Transverse colon (tissue), 4 donors: ENCODE results near the gene XRRA1. TPM values are rescaled to one million over a fixed set of nuclear protein-coding genes. Genes with fewer than 3 reads are reported as not detected.

Experiments used
- DNase-seq: peaks from one replicate; pipeline ENCODE4 v3.0.0-alpha.2; 2019
- H3K27ac ChIP-seq, 4 donors: fragments of 200-600 bp; sonication (generic); 2 replicates each; pipeline ENCODE4 v1.5.1; 2016 to 2018; ENCODE audit warnings: inconsistent platforms in 4 of 4
- H3K27me3 ChIP-seq: fragments of 200-600 bp; sonication (generic); 2 replicates; pipeline ENCODE4 v1.5.1; 2017; ENCODE audit warnings: inconsistent platforms
- H3K36me3 ChIP-seq, 4 donors: fragments of 200-600 bp; sonication (generic); 2 replicates each; pipeline ENCODE4 v1.5.1; 2017 to 2019; ENCODE audit warnings: inconsistent platforms in 4 of 4
- H3K4me1 ChIP-seq, 4 donors: fragments of 200-600 bp; sonication (generic); 2 replicates each; pipeline ENCODE4 v1.5.1; 2017 to 2020; ENCODE audit warnings: inconsistent platforms in 4 of 4
- H3K4me3 ChIP-seq, 4 donors: fragments of 200-600 bp; sonication (generic); 1 replicate in 1 of 4; 2 replicates in 3 of 4; pipeline versions ENCODE4 v1.5.1 to v1.6.1; 2017 to 2019; ENCODE audit warnings: inconsistent platforms in 4 of 4
- H3K9me3 ChIP-seq, 2 donors: fragments of 200-600 bp; sonication (generic); 2 replicates each; pipeline ENCODE4 v1.5.1; 2017 to 2019; ENCODE audit warnings: inconsistent platforms in 2 of 2
- CTCF ChIP-seq, 5 experiments: fragments of 200-600 bp in 3 of 5; fragments of 450-650 bp in 2 of 5; sonication (generic) in 3 of 5; IDR thresholded peaks; 1 replicate in 2 of 5; 2 replicates in 3 of 5; pipeline ENCODE4 v1.5.1; 2016 to 2017; ENCODE audit warnings: antibody characterized with exemption in 5 of 5, inconsistent platforms in 3 of 5, mild to moderate bottlenecking in 2 of 5, moderate library complexity in 1 of 5
- EP300 ChIP-seq: sonication (generic); formaldehyde crosslinking; IDR thresholded peaks from one replicate; pipeline ENCODE4 v1.6.1; 2017; ENCODE audit warnings: antibody characterized with exemption, low read depth
- POLR2A ChIP-seq: fragments of 450-650 bp; IDR thresholded peaks from one replicate; pipeline ENCODE4 v1.6.1; 2016; ENCODE audit warnings: antibody characterized with exemption, mild to moderate bottlenecking, moderate library complexity
- POLR2AphosphoS5 ChIP-seq, 3 donors: sonication (generic); formaldehyde crosslinking; IDR thresholded peaks; one replicate each; pipeline ENCODE4 v1.6.1; 2016; ENCODE audit warnings: antibody characterized with exemption in 3 of 3
- WGBS, 2 donors: methylation state at CpG; one replicate each; pipeline ENCODE4 v1.1.5; 2018; ENCODE audit warnings: low coverage in 1 of 2; 5-methylcytosine and 5-hydroxymethylcytosine counted together
- in situ Hi-C, 4 donors: fragments of 200-750 bp; cut with MboI; loops; one replicate each; pipeline versions ENCODE4 v1.15.0 to v1.15.1; 2017; ENCODE audit warnings: low sequenced_read_pairs in 3 of 4, low pct_ligation_motif_present in 1 of 4, low pct_unique_long_range_greater_than_20kb in 1 of 4
- intact Hi-C: fragments of 100-400 bp; cut with DNase I; formaldehyde crosslinking; loops from one replicate; pipeline ENCODE4 v1.15.1; 2023; ENCODE audit warnings: low total_unique reads
- total RNA-seq, 4 donors: library from RNA; depleted of rRNA; stranded (reverse); fragments of >200 nt; gene quantifications; one replicate each; pipeline ENCODE4 v1.1.0, GENCODE V29; 2016

The XRRA1 gene
- total RNA-seq, 4 donors from 2014 or later, result 5.7 to 61.0 (median 17.2) TPM

GRCh38 chr11:74950374-74950969 lies 1.6 kb upstream of the XRRA1 start:
- DNase-seq, result no peak
- peaks cover 11 to 57% (median 25%) of the 10 kb centered on the region in 4 donors for H3K4me1 ChIP-seq

DNA sequence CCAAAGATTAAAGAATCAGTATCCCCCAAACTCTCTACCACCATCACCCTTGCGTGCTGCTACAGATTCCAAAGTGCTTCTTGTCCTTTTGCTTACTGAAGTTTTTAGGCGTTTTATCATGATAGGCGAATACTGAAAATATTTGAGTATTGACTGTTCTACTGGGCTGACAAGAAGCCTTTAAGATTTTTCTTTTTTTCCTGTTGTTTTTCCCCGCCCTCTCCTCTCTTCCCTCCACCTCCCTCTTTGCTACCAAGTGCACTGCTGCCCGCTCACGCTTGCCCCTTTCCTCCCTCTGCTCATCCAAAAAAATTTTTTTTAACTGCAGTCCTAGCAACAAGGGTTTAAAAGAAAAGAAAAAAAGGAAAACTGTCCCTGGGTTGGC lies 854 bp upstream of the XRRA1 start:
- TF ChIP-seq EP300 (no peak), POLR2AphosphoS5 (IDR thresholded peaks at IDR 0.05) (no peak), POLR2A (no peak), CTCF (IDR thresholded peaks at IDR 0.05) (no peak)
- DNase-seq, result no peak
- peak overlapping the region; percentile 84 to 89 (median 86) for H3K27ac ChIP-seq
- peaks cover 11 to 57% (median 25%) of the 10 kb centered on the region in 4 donors for H3K4me1 ChIP-seq
- no peaks in the 10 kb centered on the region for H3K9me3 ChIP-seq
- in situ Hi-C loops (loop anchor here in 3 of 4 donors (25.0 kb wide), 1 partner anchor 288 kb away; the partner anchor contains the start of gene TPBGL (in 3 of the 3)), intact Hi-C loops (no loop called here)
- H3K36me3 ChIP-seq, result no peaks in the 10 kb centered on the region
- H3K27me3 ChIP-seq, result no peaks in the 10 kb centered on the region
- H3K4me3 ChIP-seq, result peak overlapping the region; percentile 72 to 97 (median 78)
- 0 to 1% methylated on average over 6 of the region's 6 CpGs for WGBS, 2 donors

More at GRCh38 chr11:74950374-74950969, 1.6 kb upstream of the XRRA1 start:
- WGBS, 2 donors, result 69 to 86% methylated on average over 2 of the region's 2 CpGs
- peak overlapping the region; percentile 84 to 89 (median 86) for H3K27ac ChIP-seq
- H3K9me3 ChIP-seq, result no peaks in the 10 kb centered on the region
- H3K36me3 ChIP-seq, result no peaks in the 10 kb centered on the region
- no peaks in the 10 kb centered on the region for H3K27me3 ChIP-seq
- in situ Hi-C loops (no loop called here), intact Hi-C loops (no loop called here)
- TF ChIP-seq CTCF (IDR thresholded peaks at IDR 0.05), result no peak
- no peak for TF ChIP-seq POLR2A
- TF ChIP-seq POLR2AphosphoS5 (IDR thresholded peaks at IDR 0.05), result no peak
- TF ChIP-seq EP300, result no peak
- peak overlapping the region in 3 of 4 donors; percentile 72 to 97 (median 85) for H3K4me3 ChIP-seq

- no peak for DNase-seq
- TF ChIP-seq POLR2AphosphoS5 (IDR thresholded peaks at IDR 0.05) (no peak), POLR2A (no peak), EP300 (no peak), CTCF (IDR thresholded peaks at IDR 0.05) (no peak)
- Histone ChIP-seq H3K4me1 (peaks cover 9 to 48% (median 23%) of the 10 kb centered on the region in 4 donors), H3K36me3 (no peaks in the 10 kb centered on the region), H3K27me3 (no peaks in the 10 kb centered on the region), H3K4me3 (peak overlapping the region; percentile 72 to 97 (median 86)), H3K9me3 (no peaks in the 10 kb centered on the region), H3K27ac (peak overlapping the region; percentile 84 to 89 (median 86))
- in situ Hi-C loops, result loop anchor here in 3 of 4 donors (25.0 kb wide), 1 partner anchor 289 kb away; the partner anchor contains the start of gene TPBGL (in 3 of the 3)
- intact Hi-C loops, result no loop called here
- WGBS, 2 donors, result 2 to 9% methylated on average over 5 to 9 of the region's 9 CpGs
These were observed 369 bp downstream of the XRRA1 start for GRCh38 chr11:74948546-74948897.

DNA sequence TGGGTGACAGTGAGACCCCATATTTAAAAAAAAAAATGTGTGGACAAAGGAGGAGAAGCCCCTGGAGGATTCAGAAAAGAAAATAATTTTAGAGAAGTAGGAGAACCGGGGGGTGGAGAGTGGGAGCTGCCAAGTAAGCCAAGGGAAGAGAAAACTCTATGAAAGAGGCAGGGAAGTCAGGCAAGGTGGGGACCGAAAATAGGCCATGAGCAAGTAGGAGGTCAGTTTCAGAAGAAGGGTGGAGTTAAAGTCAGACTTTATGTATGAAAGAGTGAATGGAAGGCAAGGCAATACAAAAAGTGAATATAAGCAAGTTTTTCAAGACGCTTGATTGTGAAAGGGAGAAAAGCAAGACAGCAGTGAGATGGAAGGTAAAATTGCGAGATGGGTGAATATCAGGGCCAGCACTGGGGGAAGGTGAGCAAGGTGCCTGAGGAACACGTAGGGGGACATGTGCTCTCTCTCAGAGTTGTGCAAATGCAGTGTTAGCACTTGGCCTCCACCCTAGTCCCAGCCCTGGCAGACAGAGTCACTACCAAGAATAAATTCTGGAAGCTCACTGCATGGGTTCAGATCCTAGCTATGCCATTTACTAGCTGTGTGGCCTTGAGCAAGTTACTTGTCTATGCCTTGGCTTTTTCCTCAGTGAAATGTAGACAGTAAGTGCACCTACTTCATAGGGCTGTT lies 6.7 kb downstream of the XRRA1 start:
- Histone ChIP-seq H3K4me3 (no peak overlapping the region), H3K9me3 (no peaks in the 10 kb centered on the region), H3K27ac (no peak overlapping the region), H3K4me1 (no peaks in the 10 kb centered on the region), H3K27me3 (no peaks in the 10 kb centered on the region), H3K36me3 (peaks cover 0 to 11% (median 0%) of the 10 kb centered on the region in 4 donors)
- intact Hi-C loops, result no loop called here
- WGBS, 2 donors, result 80 to 88% methylated on average over 5 of the region's 5 CpGs
- TF ChIP-seq EP300 (no peak), POLR2A (no peak), CTCF (IDR thresholded peaks at IDR 0.05) (no peak), POLR2AphosphoS5 (IDR thresholded peaks at IDR 0.05) (no peak)
- in situ Hi-C loops, result loop anchor here in 3 of 4 donors (25.0 kb wide), 1 partner anchor 295 kb away; the partner anchor contains the start of gene TPBGL (in 3 of the 3)
- no peak for DNase-seq
